ENCODE data around the gene RPS24. TPM values are rescaled to one million over a fixed set of nuclear protein-coding genes. Genes with fewer than 3 reads are reported as not detected.

RPS24 gene
- total and polyA plus RNA-seq, 2 experiments from 2014 or later = 2,362 to 3,638 TPM

DNA sequence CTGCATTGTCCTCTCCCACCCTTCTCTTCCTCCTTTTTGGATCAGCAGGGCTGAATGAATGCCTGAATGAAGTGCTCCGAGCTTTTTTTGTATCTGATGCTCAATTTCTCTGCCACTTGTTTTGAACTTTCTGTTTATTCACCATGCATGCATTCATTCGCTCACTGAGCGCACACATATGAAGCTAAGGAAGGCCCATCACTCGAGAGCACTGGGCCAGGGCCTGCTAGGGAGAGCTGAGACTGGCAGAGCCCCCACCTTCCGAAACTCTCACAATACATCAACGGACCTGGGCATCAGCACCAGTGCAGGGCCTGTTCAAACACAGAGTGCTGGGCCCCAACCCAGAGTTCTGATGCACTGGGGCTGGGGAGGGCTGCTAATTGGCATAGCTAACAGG is 45.7 kb downstream of the RPS24 start (continued):
- TF ChIP-seq NANOG (IDR thresholded peaks at IDR 0.05; ENCODE audit: borderline replicate concordance) (no peak), ZNF114 (CRISPR knock-in tag; IDR thresholded peaks at IDR 0.05) (no peak), POLR2AphosphoS5 (IDR thresholded peaks at IDR 0.05; ENCODE audit: low read depth) (no peak)

DNA sequence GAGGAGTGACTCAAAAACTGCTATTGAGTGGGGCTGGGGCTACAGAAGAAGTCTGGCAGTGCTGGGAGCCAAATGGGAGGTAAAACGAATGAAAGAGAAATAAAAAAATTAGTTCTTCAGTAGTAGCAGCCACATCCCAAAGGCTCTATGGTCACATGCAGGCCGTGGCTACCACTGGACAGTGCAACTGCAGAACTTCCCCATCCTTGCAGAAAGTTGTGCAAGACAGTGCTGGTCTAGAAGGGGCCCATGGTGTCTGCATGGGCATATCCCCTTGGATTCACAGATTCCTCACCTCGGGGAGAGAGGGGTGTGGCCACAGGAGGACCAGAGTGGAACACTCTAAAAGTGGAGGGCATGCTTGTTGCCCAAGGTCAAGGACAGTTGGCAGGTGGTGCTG is 47.6 kb downstream of the RPS24 start:
- 0 out of 2 replicates have a peak, but pooled peaks cover 3% of the 10 kb centered on the region for H3K9me2 ChIP-seq (ENCODE audit: insufficient read depth)
- no peak for TF ChIP-seq EZH2phosphoT487 (IDR thresholded peaks at IDR 0.05; ENCODE audit: unreplicated experiment)
- TF ChIP-seq ZNF331 (CRISPR knock-in tag; IDR thresholded peaks at IDR 0.05; ENCODE audit: low read depth) = no peak
- no peak for TF ChIP-seq ZNF114 (CRISPR knock-in tag; IDR thresholded peaks at IDR 0.05)
- TF ChIP-seq, protein P1, sequence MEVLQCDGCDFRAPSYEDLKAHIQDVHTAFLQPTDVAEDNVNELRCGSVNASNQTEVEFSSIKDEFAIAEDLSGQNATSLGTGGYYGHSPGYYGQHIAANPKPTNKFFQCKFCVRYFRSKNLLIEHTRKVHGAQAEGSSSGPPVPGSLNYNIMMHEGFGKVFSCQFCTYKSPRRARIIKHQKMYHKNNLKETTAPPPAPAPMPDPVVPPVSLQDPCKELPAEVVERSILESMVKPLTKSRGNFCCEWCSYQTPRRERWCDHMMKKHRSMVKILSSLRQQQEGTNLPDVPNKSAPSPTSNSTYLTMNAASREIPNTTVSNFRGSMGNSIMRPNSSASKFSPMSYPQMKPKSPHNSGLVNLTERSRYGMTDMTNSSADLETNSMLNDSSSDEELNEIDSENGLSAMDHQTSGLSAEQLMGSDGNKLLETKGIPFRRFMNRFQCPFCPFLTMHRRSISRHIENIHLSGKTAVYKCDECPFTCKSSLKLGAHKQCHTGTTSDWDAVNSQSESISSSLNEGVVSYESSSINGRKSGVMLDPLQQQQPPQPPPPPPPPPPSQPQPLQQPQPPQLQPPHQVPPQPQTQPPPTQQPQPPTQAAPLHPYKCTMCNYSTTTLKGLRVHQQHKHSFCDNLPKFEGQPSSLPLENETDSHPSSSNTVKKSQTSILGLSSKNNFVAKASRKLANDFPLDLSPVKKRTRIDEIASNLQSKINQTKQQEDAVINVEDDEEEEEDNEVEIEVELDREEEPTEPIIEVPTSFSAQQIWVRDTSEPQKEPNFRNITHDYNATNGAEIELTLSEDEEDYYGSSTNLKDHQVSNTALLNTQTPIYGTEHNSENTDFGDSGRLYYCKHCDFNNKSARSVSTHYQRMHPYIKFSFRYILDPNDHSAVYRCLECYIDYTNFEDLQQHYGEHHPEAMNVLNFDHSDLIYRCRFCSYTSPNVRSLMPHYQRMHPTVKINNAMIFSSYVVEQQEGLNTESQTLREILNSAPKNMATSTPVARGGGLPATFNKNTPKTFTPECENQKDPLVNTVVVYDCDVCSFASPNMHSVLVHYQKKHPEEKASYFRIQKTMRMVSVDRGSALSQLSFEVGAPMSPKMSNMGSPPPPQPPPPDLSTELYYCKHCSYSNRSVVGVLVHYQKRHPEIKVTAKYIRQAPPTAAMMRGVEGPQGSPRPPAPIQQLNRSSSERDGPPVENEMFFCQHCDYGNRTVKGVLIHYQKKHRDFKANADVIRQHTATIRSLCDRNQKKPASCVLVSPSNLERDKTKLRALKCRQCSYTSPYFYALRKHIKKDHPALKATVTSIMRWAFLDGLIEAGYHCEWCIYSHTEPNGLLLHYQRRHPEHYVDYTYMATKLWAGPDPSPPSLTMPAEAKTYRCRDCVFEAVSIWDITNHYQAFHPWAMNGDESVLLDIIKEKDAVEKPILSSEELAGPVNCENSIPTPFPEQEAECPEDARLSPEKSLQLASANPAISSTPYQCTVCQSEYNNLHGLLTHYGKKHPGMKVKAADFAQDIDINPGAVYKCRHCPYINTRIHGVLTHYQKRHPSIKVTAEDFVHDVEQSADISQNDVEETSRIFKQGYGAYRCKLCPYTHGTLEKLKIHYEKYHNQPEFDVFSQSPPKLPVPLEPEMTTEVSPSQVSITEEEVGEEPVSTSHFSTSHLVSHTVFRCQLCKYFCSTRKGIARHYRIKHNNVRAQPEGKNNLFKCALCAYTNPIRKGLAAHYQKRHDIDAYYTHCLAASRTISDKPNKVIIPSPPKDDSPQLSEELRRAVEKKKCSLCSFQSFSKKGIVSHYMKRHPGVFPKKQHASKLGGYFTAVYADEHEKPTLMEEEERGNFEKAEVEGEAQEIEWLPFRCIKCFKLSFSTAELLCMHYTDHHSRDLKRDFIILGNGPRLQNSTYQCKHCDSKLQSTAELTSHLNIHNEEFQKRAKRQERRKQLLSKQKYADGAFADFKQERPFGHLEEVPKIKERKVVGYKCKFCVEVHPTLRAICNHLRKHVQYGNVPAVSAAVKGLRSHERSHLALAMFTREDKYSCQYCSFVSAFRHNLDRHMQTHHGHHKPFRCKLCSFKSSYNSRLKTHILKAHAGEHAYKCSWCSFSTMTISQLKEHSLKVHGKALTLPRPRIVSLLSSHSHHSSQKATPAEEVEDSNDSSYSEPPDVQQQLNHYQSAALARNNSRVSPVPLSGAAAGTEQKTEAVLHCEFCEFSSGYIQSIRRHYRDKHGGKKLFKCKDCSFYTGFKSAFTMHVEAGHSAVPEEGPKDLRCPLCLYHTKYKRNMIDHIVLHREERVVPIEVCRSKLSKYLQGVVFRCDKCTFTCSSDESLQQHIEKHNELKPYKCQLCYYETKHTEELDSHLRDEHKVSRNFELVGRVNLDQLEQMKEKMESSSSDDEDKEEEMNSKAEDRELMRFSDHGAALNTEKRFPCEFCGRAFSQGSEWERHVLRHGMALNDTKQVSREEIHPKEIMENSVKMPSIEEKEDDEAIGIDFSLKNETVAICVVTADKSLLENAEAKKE (CRISPR knock-in tag; IDR thresholded peaks at IDR 0.05) = no peak
- no peak for TF ChIP-seq EZH2 (IDR thresholded peaks at IDR 0.05; ENCODE audit: low read depth, unreplicated experiment)
- TF ChIP-seq, protein P2, sequence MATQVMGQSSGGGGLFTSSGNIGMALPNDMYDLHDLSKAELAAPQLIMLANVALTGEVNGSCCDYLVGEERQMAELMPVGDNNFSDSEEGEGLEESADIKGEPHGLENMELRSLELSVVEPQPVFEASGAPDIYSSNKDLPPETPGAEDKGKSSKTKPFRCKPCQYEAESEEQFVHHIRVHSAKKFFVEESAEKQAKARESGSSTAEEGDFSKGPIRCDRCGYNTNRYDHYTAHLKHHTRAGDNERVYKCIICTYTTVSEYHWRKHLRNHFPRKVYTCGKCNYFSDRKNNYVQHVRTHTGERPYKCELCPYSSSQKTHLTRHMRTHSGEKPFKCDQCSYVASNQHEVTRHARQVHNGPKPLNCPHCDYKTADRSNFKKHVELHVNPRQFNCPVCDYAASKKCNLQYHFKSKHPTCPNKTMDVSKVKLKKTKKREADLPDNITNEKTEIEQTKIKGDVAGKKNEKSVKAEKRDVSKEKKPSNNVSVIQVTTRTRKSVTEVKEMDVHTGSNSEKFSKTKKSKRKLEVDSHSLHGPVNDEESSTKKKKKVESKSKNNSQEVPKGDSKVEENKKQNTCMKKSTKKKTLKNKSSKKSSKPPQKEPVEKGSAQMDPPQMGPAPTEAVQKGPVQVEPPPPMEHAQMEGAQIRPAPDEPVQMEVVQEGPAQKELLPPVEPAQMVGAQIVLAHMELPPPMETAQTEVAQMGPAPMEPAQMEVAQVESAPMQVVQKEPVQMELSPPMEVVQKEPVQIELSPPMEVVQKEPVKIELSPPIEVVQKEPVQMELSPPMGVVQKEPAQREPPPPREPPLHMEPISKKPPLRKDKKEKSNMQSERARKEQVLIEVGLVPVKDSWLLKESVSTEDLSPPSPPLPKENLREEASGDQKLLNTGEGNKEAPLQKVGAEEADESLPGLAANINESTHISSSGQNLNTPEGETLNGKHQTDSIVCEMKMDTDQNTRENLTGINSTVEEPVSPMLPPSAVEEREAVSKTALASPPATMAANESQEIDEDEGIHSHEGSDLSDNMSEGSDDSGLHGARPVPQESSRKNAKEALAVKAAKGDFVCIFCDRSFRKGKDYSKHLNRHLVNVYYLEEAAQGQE (IDR thresholded peaks at IDR 0.05; ENCODE audit: unreplicated experiment) = no peak
- TF ChIP-seq, protein P3, sequence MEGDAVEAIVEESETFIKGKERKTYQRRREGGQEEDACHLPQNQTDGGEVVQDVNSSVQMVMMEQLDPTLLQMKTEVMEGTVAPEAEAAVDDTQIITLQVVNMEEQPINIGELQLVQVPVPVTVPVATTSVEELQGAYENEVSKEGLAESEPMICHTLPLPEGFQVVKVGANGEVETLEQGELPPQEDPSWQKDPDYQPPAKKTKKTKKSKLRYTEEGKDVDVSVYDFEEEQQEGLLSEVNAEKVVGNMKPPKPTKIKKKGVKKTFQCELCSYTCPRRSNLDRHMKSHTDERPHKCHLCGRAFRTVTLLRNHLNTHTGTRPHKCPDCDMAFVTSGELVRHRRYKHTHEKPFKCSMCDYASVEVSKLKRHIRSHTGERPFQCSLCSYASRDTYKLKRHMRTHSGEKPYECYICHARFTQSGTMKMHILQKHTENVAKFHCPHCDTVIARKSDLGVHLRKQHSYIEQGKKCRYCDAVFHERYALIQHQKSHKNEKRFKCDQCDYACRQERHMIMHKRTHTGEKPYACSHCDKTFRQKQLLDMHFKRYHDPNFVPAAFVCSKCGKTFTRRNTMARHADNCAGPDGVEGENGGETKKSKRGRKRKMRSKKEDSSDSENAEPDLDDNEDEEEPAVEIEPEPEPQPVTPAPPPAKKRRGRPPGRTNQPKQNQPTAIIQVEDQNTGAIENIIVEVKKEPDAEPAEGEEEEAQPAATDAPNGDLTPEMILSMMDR (conservative IDR thresholded peaks at IDR 0.05; ENCODE audit: low read depth in 2 of 2) = no peak
- TF ChIP-seq, protein P4, sequence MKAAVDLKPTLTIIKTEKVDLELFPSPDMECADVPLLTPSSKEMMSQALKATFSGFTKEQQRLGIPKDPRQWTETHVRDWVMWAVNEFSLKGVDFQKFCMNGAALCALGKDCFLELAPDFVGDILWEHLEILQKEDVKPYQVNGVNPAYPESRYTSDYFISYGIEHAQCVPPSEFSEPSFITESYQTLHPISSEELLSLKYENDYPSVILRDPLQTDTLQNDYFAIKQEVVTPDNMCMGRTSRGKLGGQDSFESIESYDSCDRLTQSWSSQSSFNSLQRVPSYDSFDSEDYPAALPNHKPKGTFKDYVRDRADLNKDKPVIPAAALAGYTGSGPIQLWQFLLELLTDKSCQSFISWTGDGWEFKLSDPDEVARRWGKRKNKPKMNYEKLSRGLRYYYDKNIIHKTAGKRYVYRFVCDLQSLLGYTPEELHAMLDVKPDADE (IDR thresholded peaks at IDR 0.05) = no peak
- no peak overlapping the region for H3K4me2 ChIP-seq
- Mint-ChIP-seq H3K4me1 (no peaks in the 10 kb centered on the region; the same call in 2 of the 3 replicates), H3K36me3 (ENCODE audit: low read depth) (peaks cover 4% of the 10 kb centered on the region; the same call in 1 of the 3 replicates), H3K4me3 (no peak overlapping the region), H3K9me3 (peaks cover 14% of the 10 kb centered on the region; the same call in 2 of the 3 replicates), H3K27me3 (ENCODE audit: insufficient read depth, low read depth, poor library complexity) (no peaks in the 10 kb centered on the region), H3K27ac (no peak overlapping the region)
- no peak overlapping the region for H2AFZ ChIP-seq
- H3K4me3 ChIP-seq = no peak overlapping the region
- no peaks in the 10 kb centered on the region for H3F3A ChIP-seq (replicated peaks; ENCODE audit: low read depth)
- no peaks in the 10 kb centered on the region for H3K4me1 ChIP-seq (ENCODE audit: insufficient read depth)
- H3K27ac ChIP-seq (ENCODE audit: low read depth) = no peak overlapping the region
- H3K36me3 ChIP-seq (ENCODE audit: insufficient read depth) = no peaks in the 10 kb centered on the region
- no peak for DNase-seq (ENCODE audit: low spot score)
- H3K79me2 ChIP-seq (replicated peaks; ENCODE audit: insufficient read depth) = no peaks in the 10 kb centered on the region
- no peaks in the 10 kb centered on the region for H4K20me1 ChIP-seq (replicated peaks; ENCODE audit: insufficient read depth)
- H3K27me3 ChIP-seq (ENCODE audit: insufficient read depth) = no peaks in the 10 kb centered on the region
- no peak for ATAC-seq
